Measurements from ENCODE around the gene GARNL3. TPM values are rescaled to one million over a fixed set of nuclear protein-coding genes. Genes with fewer than 3 reads are reported as not detected.

Gene GARNL3
- total RNA-seq, 2 donors from 2014 or later, result 34.2 to 34.4 TPM

DNA sequence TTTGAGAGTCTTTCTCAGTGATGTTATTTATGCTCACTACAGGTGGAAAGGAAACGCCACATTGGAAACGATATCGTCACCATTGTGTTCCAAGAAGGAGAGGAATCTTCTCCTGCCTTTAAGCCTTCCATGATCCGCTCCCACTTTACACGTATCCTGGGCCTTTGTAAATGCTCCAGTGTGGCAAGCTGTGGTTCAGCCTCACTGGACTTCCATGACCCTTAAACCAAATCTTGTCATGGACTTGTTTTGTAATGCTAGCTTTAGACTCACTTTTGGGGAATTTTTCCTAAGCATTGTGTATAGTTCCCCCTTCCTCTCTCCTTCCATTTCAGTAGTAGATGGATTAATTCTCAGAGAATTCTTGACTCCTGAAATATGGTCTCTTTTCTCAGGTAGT, 71.5 kb downstream of the GARNL3 start:
- intact Hi-C loops (cut with DNase I), result no loop called here
- H3K4me3 ChIP-seq, result no peak overlapping the region
- WGBS, result 94% methylated on average over 5 of the region's 5 CpGs

DNA sequence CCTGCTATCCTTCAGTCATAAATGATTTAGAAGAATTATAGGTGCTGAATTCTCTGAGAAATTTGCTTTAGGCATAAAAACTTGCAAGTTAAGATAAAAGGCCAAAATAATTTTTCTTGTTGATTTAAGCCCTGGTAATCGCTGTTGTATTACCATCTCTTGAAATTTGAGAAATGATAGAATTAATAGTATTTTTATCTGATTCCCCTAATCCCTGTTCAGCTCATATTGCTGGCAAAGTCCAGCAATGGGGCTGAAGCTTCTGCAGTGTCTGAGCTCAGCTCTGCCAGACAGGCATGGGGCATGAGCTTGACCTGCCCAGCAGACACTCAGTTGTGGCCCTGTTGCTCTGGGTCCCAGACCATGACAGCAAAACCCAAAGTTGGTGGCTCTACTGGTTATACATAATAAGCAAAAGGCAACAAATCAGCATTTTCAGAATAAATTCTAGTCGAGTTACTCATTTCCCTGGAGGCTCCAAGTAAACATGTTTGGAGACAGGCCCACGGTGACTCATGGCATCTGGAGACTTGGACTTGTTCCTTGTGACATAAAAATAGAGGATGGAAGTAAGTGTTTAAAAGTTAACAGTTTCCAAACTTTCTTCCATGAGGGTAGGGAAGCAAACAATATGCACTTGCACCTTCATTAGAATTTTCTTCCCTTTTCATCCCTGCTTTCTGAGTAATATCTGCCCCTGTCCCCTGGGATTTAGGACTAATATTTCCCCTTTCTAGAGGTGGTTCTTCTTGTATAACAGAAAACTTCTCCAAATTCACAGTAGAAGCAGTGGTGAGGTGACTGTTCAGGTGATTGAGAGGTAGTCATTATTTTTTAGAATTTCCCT, 72.2 kb downstream of the GARNL3 start:
- DNase-seq (ENCODE audit: low spot score), result peak; percentile 64
- H3K27me3 ChIP-seq (replicated peaks; ENCODE audit: insufficient read depth), result no peaks in the 10 kb centered on the region
- 21% methylated on average over 3 of the region's 3 CpGs for WGBS
- no peaks in the 10 kb centered on the region for H3K36me3 ChIP-seq
- H3K9me3 ChIP-seq, result no peaks in the 10 kb centered on the region
- TF ChIP-seq POLR2A (IDR thresholded peaks at IDR 0.05) (no peak), POLR2AphosphoS5 (IDR thresholded peaks at IDR 0.05) (peak; percentile 87)
- H3K4me1 ChIP-seq (replicated peaks), result no peaks in the 10 kb centered on the region
- intact Hi-C loops (cut with DNase I), result no loop called here
- peak overlapping the region; percentile 29 to 60 for H3K27ac ChIP-seq
- no peak overlapping the region for H3K4me3 ChIP-seq

More for the DNA sequence above, 71.5 kb downstream of the GARNL3 start:
- Histone ChIP-seq H3K9me3 (no peaks in the 10 kb centered on the region), H3K4me1 (replicated peaks) (no peaks in the 10 kb centered on the region), H3K27ac (peak overlapping the region; percentile 29 to 49), H3K36me3 (no peaks in the 10 kb centered on the region), H3K27me3 (replicated peaks; ENCODE audit: insufficient read depth) (no peaks in the 10 kb centered on the region)
- DNase-seq (ENCODE audit: low spot score), result no peak
- TF ChIP-seq POLR2AphosphoS5 (IDR thresholded peaks at IDR 0.05) (no peak), CTCF (IDR thresholded peaks at IDR 0.05) (no peak), POLR2A (IDR thresholded peaks at IDR 0.05) (no peak)

- TF ChIP-seq CTCF (IDR thresholded peaks at IDR 0.05), result no peak
- no peak for TF ChIP-seq POLR2AphosphoS5 (IDR thresholded peaks at IDR 0.05)
- TF ChIP-seq POLR2A (IDR thresholded peaks at IDR 0.05), result no peak
- intact Hi-C loops (cut with DNase I), result no loop called here
Measured at GRCh38 chr9:127340721-127341120, 76.1 kb downstream of the GARNL3 start.

GRCh38 chr9:127341152-127341551, 76.6 kb downstream of the GARNL3 start:
- DNase-seq (ENCODE audit: low spot score), result no peak
- no peaks in the 10 kb centered on the region for H3K4me1 ChIP-seq (replicated peaks)
- 80% methylated on average over 3 of the region's 3 CpGs for WGBS
- H3K4me3 ChIP-seq, result no peak overlapping the region
- H3K27me3 ChIP-seq (replicated peaks; ENCODE audit: insufficient read depth), result no peaks in the 10 kb centered on the region
- H3K27ac ChIP-seq, result no peak overlapping the region
- intact Hi-C loops (cut with DNase I), result no loop called here
- TF ChIP-seq POLR2AphosphoS5 (IDR thresholded peaks at IDR 0.05) (no peak), POLR2A (IDR thresholded peaks at IDR 0.05) (no peak), CTCF (IDR thresholded peaks at IDR 0.05) (no peak)
- no peaks in the 10 kb centered on the region for H3K36me3 ChIP-seq
- H3K9me3 ChIP-seq, result no peaks in the 10 kb centered on the region

More at GRCh38 chr9:127340721-127341120, 76.1 kb downstream of the GARNL3 start:
- Histone ChIP-seq H3K36me3 (no peaks in the 10 kb centered on the region), H3K4me1 (replicated peaks) (no peaks in the 10 kb centered on the region), H3K27ac (no peak overlapping the region), H3K9me3 (no peaks in the 10 kb centered on the region), H3K27me3 (replicated peaks; ENCODE audit: insufficient read depth) (no peaks in the 10 kb centered on the region), H3K4me3 (no peak overlapping the region)
- no peak for DNase-seq (ENCODE audit: low spot score)
- 53% methylated on average over 2 of the region's 2 CpGs for WGBS

DNA sequence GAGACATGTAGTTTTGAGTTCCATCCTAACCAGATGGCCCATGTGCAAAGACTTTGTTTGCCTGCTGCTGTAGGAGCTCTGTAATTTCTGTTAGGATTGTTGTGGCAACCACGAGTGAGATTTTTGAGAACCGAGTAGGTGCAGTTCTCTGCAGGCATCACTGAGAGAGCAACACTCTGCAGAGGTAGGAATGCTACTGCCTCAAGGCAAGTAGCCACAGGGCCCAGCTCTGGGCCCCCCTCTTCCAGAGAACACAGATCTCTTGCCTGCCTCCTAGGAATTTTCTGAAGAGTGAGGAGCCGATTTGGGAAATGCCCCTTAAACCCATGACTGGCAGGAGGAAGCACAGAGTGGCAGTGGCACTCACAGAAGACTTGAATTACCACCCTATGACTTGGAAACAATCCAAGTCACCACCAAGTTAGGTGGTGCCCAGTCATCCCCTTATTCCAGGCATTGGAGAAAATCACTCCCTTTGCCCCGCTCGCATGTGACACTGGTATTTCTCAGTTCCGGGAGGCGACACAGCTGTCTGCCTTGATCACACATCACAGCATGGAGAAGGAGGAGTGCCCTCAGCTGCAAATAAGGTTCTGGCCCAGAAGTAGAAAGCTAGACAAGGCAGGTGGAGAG, 79.9 kb downstream of the GARNL3 start:
- Histone ChIP-seq H3K9me3 (no peaks in the 10 kb centered on the region), H3K27me3 (replicated peaks; ENCODE audit: insufficient read depth) (no peaks in the 10 kb centered on the region), H3K4me3 (no peak overlapping the region), H3K4me1 (replicated peaks) (no peaks in the 10 kb centered on the region), H3K36me3 (no peaks in the 10 kb centered on the region), H3K27ac (no peak overlapping the region)
- TF ChIP-seq POLR2AphosphoS5 (IDR thresholded peaks at IDR 0.05) (no peak), CTCF (IDR thresholded peaks at IDR 0.05) (no peak), POLR2A (IDR thresholded peaks at IDR 0.05) (no peak)
- 74% methylated on average over 7 of the region's 7 CpGs for WGBS
- intact Hi-C loops (cut with DNase I), result no loop called here
- DNase-seq (ENCODE audit: low spot score), result no peak
